ENCODE data around the gene CCNI. TPM values are rescaled to one million over a fixed set of nuclear protein-coding genes. Genes with fewer than 3 reads are reported as not detected.

The CCNI gene
- total RNA-seq, 1 experiment from 2014 or later, result 213 TPM

DNA sequence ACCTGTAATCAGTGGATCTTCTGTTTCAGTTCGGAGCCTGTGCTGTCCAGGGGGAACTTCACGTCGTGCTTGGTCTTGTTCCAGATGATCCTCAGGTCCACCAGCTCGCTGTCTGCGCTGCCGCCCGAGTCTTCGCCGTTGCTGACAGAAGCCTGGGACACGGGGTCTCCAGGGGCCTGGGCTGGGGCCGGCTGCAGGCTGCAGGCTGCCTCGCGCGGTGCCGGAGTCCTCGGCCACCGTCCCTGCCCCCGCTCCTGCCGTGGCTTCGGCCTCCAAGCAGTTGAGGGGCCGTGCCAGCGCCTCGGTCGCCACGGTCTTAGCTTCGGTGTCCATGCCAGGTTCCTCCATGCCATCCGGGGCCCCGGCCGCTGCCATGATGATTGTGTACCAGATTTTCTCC lies 37.3 kb upstream of the CCNI start:
- TF ChIP-seq, protein P1, sequence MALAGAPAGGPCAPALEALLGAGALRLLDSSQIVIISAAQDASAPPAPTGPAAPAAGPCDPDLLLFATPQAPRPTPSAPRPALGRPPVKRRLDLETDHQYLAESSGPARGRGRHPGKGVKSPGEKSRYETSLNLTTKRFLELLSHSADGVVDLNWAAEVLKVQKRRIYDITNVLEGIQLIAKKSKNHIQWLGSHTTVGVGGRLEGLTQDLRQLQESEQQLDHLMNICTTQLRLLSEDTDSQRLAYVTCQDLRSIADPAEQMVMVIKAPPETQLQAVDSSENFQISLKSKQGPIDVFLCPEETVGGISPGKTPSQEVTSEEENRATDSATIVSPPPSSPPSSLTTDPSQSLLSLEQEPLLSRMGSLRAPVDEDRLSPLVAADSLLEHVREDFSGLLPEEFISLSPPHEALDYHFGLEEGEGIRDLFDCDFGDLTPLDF (CRISPR knock-in tag; IDR thresholded peaks at IDR 0.05), result no peak
- TF ChIP-seq ZNF232 (CRISPR knock-in tag; IDR thresholded peaks at IDR 0.05) (no peak), PRRX2 (CRISPR knock-in tag; IDR thresholded peaks at IDR 0.05) (no peak), ZNF396 (CRISPR knock-in tag; IDR thresholded peaks at IDR 0.05; ENCODE audit: borderline replicate concordance) (no peak), GRHL2 (CRISPR knock-in tag; IDR thresholded peaks at IDR 0.05; ENCODE audit: insufficient replicate concordance, severe bottlenecking) (no peak), MYBL2 (CRISPR knock-in tag; IDR thresholded peaks at IDR 0.05) (no peak), EMX1 (CRISPR knock-in tag; IDR thresholded peaks at IDR 0.05) (no peak), KAT7 (CRISPR knock-in tag; IDR thresholded peaks at IDR 0.05; ENCODE audit: borderline replicate concordance) (no peak), ZNF317 (CRISPR knock-in tag; IDR thresholded peaks at IDR 0.05; ENCODE audit: borderline replicate concordance, low read depth) (no peak), ZNF138 (CRISPR knock-in tag; conservative IDR thresholded peaks at IDR 0.05) (no peak), ZNF416 (CRISPR knock-in tag; IDR thresholded peaks at IDR 0.05) (no peak), FOXP1 (CRISPR knock-in tag; IDR thresholded peaks at IDR 0.05; ENCODE audit: borderline replicate concordance) (no peak), ESRRA (CRISPR knock-in tag; IDR thresholded peaks at IDR 0.05; ENCODE audit: borderline replicate concordance) (no peak), CREM (CRISPR knock-in tag; IDR thresholded peaks at IDR 0.05) (no peak), GABPB1 (CRISPR knock-in tag; IDR thresholded peaks at IDR 0.05) (no peak)
- TF ChIP-seq, protein P2, sequence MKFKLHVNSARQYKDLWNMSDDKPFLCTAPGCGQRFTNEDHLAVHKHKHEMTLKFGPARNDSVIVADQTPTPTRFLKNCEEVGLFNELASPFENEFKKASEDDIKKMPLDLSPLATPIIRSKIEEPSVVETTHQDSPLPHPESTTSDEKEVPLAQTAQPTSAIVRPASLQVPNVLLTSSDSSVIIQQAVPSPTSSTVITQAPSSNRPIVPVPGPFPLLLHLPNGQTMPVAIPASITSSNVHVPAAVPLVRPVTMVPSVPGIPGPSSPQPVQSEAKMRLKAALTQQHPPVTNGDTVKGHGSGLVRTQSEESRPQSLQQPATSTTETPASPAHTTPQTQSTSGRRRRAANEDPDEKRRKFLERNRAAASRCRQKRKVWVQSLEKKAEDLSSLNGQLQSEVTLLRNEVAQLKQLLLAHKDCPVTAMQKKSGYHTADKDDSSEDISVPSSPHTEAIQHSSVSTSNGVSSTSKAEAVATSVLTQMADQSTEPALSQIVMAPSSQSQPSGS (CRISPR knock-in tag; IDR thresholded peaks at IDR 0.05; ENCODE audit: borderline replicate concordance, low read depth), result no peak
- TF ChIP-seq, protein P3, sequence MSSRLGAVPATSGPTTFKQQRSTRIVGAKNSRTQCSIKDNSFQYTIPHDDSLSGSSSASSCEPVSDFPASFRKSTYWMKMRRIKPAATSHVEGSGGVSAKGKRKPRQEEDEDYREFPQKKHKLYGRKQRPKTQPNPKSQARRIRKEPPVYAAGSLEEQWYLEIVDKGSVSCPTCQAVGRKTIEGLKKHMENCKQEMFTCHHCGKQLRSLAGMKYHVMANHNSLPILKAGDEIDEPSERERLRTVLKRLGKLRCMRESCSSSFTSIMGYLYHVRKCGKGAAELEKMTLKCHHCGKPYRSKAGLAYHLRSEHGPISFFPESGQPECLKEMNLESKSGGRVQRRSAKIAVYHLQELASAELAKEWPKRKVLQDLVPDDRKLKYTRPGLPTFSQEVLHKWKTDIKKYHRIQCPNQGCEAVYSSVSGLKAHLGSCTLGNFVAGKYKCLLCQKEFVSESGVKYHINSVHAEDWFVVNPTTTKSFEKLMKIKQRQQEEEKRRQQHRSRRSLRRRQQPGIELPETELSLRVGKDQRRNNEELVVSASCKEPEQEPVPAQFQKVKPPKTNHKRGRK (CRISPR knock-in tag; IDR thresholded peaks at IDR 0.05; ENCODE audit: borderline replicate concordance), result no peak
- TF ChIP-seq, protein P4, sequence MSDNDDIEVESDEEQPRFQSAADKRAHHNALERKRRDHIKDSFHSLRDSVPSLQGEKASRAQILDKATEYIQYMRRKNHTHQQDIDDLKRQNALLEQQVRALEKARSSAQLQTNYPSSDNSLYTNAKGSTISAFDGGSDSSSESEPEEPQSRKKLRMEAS (CRISPR knock-in tag; IDR thresholded peaks at IDR 0.05), result no peak
- TF ChIP-seq, protein P5, sequence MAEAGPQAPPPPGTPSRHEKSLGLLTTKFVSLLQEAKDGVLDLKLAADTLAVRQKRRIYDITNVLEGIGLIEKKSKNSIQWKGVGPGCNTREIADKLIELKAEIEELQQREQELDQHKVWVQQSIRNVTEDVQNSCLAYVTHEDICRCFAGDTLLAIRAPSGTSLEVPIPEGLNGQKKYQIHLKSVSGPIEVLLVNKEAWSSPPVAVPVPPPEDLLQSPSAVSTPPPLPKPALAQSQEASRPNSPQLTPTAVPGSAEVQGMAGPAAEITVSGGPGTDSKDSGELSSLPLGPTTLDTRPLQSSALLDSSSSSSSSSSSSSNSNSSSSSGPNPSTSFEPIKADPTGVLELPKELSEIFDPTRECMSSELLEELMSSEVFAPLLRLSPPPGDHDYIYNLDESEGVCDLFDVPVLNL (CRISPR knock-in tag; IDR thresholded peaks at IDR 0.05; ENCODE audit: borderline replicate concordance, low read depth), result no peak
- TF ChIP-seq, protein P6, sequence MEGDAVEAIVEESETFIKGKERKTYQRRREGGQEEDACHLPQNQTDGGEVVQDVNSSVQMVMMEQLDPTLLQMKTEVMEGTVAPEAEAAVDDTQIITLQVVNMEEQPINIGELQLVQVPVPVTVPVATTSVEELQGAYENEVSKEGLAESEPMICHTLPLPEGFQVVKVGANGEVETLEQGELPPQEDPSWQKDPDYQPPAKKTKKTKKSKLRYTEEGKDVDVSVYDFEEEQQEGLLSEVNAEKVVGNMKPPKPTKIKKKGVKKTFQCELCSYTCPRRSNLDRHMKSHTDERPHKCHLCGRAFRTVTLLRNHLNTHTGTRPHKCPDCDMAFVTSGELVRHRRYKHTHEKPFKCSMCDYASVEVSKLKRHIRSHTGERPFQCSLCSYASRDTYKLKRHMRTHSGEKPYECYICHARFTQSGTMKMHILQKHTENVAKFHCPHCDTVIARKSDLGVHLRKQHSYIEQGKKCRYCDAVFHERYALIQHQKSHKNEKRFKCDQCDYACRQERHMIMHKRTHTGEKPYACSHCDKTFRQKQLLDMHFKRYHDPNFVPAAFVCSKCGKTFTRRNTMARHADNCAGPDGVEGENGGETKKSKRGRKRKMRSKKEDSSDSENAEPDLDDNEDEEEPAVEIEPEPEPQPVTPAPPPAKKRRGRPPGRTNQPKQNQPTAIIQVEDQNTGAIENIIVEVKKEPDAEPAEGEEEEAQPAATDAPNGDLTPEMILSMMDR (IDR thresholded peaks at IDR 0.05), result no peak
- DNase-seq (ENCODE audit: low spot score), result no peak
- Mint-ChIP-seq H3K4me1 (no peaks in the 10 kb centered on the region), H3K27ac (no peak overlapping the region), H3K4me3 (no peak overlapping the region), H3K36me3 (no peaks in the 10 kb centered on the region), H3K9me3 (no peaks in the 10 kb centered on the region), H3K27me3 (ENCODE audit: low read depth) (no peaks in the 10 kb centered on the region; the same call in 1 of the 2 replicates)
- ChIA-PET CTCF (no interaction called here), POLR2A (no interaction called here)
- ATAC-seq, result peak; percentile 59
